DND-41 (cell line): ENCODE results near the gene CLNK.

Experiments used
- CTCF ChIP-seq: IDR thresholded peaks from 2 replicates; pipeline ENCODE4 v1.5.1; 2012; ENCODE audit warnings: borderline replicate concordance, low read length, moderate library complexity, mild to moderate bottlenecking; ENCODE audit not compliant: poor library complexity, severe bottlenecking; ENCODE audit errors: extremely low read depth
- EZH2 ChIP-seq: IDR thresholded peaks from 3 replicates; pipeline ENCODE4 v1.6.1; 2012; ENCODE audit warnings: borderline replicate concordance, low read depth, mild to moderate bottlenecking, moderate library complexity, low read length, inconsistent platforms; ENCODE audit not compliant: severe bottlenecking

GRCh38 chr4:10529291-10530136 lies 155.1 kb downstream of the CLNK start:
- no peak for TF ChIP-seq CTCF
- TF ChIP-seq EZH2, result no peak
